GM18909 (cell line): ENCODE measurements around the gene LIMS1.
"Not testable (repeated sequence)": the region's sequence is repeated elsewhere in the genome, so short reads cannot be mapped to it uniquely, and the experiment has no call there.

Experiments used
- ATAC-seq: cut with Tn5 transposase; IDR thresholded peaks from one replicate; pipeline ENCODE4 v1.9.1; 2021; ENCODE audit warnings: mild to moderate bottlenecking; ENCODE audit not compliant: unreplicated experiment, poor library complexity

LIMS1 gene

GRCh38 chr2:108654521-108655125, 120.4 kb downstream of the LIMS1 start:
- ATAC-seq, result not testable (repeated sequence)

DNA sequence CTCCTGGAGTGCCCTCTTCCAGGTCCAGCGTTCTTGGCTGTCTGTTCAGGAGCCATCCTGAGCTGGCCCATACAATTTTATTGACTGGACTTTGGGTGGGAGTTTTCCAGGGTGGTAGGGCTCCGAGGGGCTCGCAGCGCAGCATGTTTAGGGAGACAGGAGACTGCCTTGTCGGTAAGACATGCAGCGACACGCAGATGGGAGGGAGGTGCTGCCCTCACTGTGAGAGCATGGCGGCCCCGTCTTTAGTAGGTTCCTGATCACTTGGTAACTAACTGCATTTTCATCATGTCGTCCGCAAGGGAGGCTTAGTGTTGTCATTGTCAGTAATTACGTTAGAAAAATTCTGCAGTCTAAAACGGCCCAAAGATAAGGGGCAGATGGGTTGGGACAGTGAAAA, 121.0 kb downstream of the LIMS1 start:
- not testable (repeated sequence) for ATAC-seq

GRCh38 chr2:108656282-108656681, 122.0 kb downstream of the LIMS1 start:
- not testable (repeated sequence) for ATAC-seq

GRCh38 chr2:108657517-108657916, 123.2 kb downstream of the LIMS1 start:
- ATAC-seq, result not testable (repeated sequence)

- not testable (repeated sequence) for ATAC-seq
These were observed 124.3 kb downstream of the LIMS1 start for GRCh38 chr2:108658553-108658952.

GRCh38 chr2:108661493-108661892, 127.2 kb downstream of the LIMS1 start:
- not testable (repeated sequence) for ATAC-seq

DNA sequence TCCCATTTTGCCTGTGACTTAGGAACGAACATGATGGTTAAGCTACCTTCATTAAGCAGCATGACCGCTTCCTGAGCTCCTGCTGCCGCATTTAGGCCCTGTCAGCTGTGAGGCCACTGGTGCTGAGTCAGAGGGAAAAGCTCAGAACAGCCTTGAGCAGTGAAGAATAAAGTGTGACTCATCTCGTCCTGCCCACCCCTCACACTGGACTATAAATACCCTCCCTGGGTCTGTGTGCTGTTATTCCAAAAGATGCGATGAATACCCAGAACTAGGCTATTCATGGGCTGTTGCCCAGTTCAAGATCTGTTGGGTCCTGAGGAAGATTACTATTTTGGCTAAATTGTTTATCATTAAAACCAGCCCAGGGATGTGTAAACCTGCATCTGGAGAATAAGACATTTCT, 127.9 kb downstream of the LIMS1 start:
- peak; percentile 97 for ATAC-seq

DNA sequence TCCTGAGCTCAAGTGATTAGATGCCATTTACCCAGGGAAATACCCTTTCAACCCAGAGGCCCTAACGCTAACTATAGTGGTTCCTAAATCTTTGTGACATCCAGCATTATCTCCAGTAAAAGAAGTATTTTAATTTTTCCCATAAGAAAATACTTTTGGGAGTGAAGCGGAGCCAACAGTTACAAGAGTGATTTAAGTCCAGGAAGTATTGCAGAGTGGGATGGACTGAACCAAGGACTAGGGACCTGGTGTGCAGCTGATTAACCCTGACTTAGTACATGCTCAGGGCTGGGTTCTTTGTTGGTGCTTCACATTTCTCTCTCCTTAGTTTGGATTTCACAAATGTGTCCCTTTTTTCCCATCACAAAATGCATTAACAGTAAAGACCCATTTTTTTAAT, 129.1 kb downstream of the LIMS1 start:
- not testable (repeated sequence) for ATAC-seq

DNA sequence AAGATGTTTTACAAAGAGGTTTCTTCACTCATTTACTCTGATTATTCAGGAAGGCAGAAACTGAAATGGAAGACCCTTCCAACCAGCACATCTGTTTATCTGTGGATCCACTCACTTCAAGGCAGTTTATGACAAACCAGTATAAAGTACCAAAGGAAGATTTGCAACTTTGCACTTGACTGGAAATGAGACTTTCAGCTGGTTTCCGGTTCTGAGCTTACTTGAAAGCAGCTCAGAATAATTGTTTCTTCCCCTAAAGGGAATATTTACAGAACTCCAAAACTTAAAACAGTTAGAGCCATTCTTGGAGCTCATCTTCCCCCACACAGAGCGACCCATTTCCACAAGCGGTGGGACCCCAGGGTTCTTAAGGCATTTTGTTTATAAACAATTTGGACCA, 129.8 kb downstream of the LIMS1 start:
- not testable (repeated sequence) for ATAC-seq

GRCh38 chr2:108664979-108665378, 130.7 kb downstream of the LIMS1 start:
- not testable (repeated sequence) for ATAC-seq

DNA sequence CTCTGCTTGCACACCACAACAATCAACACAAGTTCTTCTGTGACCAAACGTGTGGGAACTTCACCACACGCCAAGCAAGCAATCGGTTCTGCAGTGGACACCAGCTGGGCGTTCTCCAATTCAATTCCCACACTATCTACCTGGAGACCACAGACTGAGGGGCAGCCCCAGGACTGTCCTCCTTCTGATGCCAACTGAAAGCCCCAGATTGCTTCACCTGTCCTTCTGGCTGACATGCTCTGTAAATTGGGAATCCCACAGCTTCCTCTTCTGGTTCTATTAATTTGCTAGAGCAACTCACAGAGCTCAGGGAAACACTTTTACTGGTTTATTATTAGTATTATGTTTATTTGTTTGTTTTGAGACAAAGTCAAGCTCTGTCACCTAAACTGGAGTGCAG, 131.7 kb downstream of the LIMS1 start:
- ATAC-seq, result not testable (repeated sequence)

GRCh38 chr2:108667140-108667539, 132.9 kb downstream of the LIMS1 start:
- not testable (repeated sequence) for ATAC-seq

DNA sequence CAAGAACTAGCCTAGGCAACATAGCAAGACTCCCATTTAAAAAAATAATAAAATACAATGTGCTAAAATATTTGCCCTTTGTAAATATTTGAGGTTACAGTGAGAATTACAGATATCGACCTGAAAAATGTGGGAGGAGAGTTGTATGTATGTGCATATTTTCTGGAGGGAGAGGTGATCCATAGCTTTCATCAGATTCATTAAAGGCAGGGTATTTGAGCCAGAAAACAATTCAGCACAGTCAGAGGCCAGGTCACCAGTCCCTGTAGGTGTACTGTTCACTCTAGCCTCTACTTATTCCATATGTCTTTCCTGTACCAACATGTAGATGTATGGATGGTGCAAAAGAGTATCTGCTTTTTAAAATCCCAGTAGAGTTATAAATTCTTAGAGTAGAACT, 136.0 kb downstream of the LIMS1 start:
- not testable (repeated sequence) for ATAC-seq

DNA sequence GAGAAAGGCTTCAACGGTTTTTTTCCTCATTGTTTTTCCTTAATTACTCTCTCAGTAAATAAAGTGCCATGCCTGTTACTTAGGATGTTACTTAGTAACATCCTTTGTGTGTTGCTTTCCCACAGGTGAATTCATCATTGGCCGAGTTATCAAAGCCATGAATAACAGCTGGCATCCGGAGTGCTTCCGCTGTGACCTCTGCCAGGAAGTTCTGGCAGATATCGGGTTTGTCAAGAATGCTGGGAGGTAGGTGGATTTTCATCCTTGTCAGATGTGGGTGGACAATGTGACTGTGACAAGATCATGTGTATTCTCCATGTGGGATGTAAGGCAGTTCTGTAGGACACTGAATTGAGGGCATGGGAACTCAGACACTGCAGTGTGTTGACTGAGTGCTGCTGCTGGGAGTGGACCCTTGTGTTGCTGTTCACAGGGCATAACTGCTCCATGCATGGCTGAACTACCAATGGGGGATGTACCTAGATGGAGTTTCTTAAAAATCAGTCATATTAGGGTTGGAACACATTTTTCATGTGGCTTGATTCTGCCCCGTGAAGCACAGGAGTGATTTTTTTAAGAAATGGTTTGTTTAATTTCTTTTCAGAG, 138.0 kb downstream of the LIMS1 start:
- ATAC-seq, result not testable (repeated sequence)

GRCh38 chr2:108676522-108676921, 142.3 kb downstream of the LIMS1 start:
- not testable (repeated sequence) for ATAC-seq

DNA sequence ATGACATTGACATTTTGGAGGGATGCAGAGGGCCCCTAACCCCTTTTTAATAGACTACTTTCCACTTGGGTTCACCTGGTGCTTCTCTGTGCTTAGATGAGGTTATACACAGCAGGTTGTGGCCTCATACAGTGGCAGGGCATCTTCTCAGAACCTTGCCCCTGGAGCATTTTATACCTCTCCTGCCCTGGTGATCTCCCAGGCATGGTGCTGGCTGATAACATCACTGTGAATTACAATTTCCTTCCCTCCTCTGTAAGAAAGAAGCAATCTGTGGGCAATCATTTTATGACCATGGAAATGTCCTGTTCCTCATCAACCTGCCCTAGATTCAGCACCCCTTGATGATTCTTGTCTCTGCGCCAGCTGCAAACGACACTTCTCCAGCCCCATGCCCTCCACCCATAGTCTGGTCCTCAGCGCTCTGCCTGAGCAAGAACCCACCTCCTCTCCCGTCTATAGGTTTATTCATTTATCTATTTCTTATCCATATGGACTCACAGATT, 143.0 kb downstream of the LIMS1 start:
- not testable (repeated sequence) for ATAC-seq

- not testable (repeated sequence) for ATAC-seq
These were observed 144.0 kb downstream of the LIMS1 start for GRCh38 chr2:108678198-108678651.

- not testable (repeated sequence) for ATAC-seq
These were observed 146.5 kb downstream of the LIMS1 start for GRCh38 chr2:108680805-108681204.

- not testable (repeated sequence) for ATAC-seq
These were observed 154.8 kb downstream of the LIMS1 start for GRCh38 chr2:108688818-108689756.

DNA sequence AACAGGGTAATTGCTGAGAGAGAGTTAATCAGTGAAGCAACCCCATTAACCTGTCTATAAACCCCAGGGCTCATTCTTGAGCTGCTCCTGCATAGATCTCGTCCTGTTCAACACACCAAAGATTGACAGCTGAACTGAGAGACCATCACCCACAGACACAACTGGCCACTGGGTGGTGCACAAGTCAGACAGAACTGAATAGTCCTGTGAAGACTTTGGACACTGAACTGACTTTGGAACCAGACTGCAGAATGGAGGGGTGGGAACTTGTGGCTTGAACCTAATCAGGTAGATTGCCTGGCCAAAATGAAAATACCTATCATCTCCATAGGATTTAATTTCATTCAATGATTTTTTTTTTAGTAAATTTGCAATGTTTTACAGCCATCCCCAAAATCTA, 155.7 kb downstream of the LIMS1 start:
- peak; percentile 78 for ATAC-seq

- ATAC-seq, result no peak
These were observed 157.2 kb downstream of the LIMS1 start for GRCh38 chr2:108691447-108691846.
